Hepatocyte (in vitro differentiated cells): ENCODE data around the gene RBM23. TPM values are rescaled to one million over a fixed set of nuclear protein-coding genes. Genes with fewer than 3 reads are reported as not detected.

Source experiments
- DNase-seq: peaks from one replicate; pipeline ENCODE4 v3.0.0-alpha.2; 2016; ENCODE audit warnings: low spot score
- H2AFZ ChIP-seq: fragments of 200-600 bp; sonication (generic); 2 replicates; pipeline ENCODE4 v1.6.0; 2016; ENCODE audit warnings: antibody characterized with exemption, mild to moderate bottlenecking
- H3K27ac ChIP-seq: fragments of 200-600 bp; sonication (generic); 2 replicates; pipeline ENCODE4 v1.5.1; 2016; ENCODE audit warnings: mild to moderate bottlenecking
- H3K27me3 ChIP-seq: fragments of 200-600 bp; sonication (generic); 2 replicates; pipeline ENCODE4 v1.6.1; 2016
- H3K36me3 ChIP-seq: fragments of 200-600 bp; sonication (generic); replicated peaks from 2 replicates; pipeline ENCODE4 v1.5.1; 2016; ENCODE audit warnings: low read depth; ENCODE audit not compliant: insufficient read depth
- H3K4me1 ChIP-seq: fragments of 200-600 bp; sonication (generic); 2 replicates; pipeline ENCODE4 v1.5.1; 2016; ENCODE audit warnings: mild to moderate bottlenecking, moderate library complexity; ENCODE audit not compliant: insufficient read depth
- H3K4me2 ChIP-seq: fragments of 200-600 bp; sonication (generic); 2 replicates; pipeline ENCODE4 v1.6.0; 2016
- H3K4me3 ChIP-seq: fragments of 200-600 bp; sonication (generic); 2 replicates; pipeline ENCODE4 v1.5.1; 2016; ENCODE audit warnings: mild to moderate bottlenecking
- H3K79me2 ChIP-seq: fragments of 200-600 bp; sonication (generic); 2 replicates; pipeline ENCODE4 v1.6.0; 2017; ENCODE audit warnings: mild to moderate bottlenecking
- H3K9me2 ChIP-seq: fragments of 200-600 bp; sonication (generic); replicated peaks from 2 replicates; pipeline ENCODE4 v1.6.0; 2017; ENCODE audit warnings: mild to moderate bottlenecking; ENCODE audit not compliant: insufficient read depth
- H3K9me3 ChIP-seq: fragments of 200-600 bp; sonication (generic); 2 replicates; pipeline ENCODE4 v1.5.1; 2016; ENCODE audit warnings: low read depth, mild to moderate bottlenecking
- H4K20me1 ChIP-seq: fragments of 200-600 bp; sonication (generic); 2 replicates; pipeline ENCODE4 v1.6.0; 2016; ENCODE audit warnings: mild to moderate bottlenecking; ENCODE audit not compliant: insufficient read depth, poor library complexity, severe bottlenecking
- EZH2 ChIP-seq: fragments of 200-600 bp; sonication (generic); IDR thresholded peaks from 2 replicates; pipeline ENCODE4 v1.6.1; 2016; ENCODE audit warnings: antibody characterized with exemption, mild to moderate bottlenecking, borderline replicate concordance
- EZH2phosphoT487 ChIP-seq: fragments of 200-600 bp; sonication (generic); IDR thresholded peaks from one replicate; pipeline ENCODE4 v1.6.1; 2018; ENCODE audit warnings: antibody characterized with exemption, mild to moderate bottlenecking, low read depth, moderate library complexity; ENCODE audit not compliant: unreplicated experiment, severe bottlenecking
- WGBS: methylation state at CpG from one replicate; pipeline ENCODE4 v1.1.6; 2016; ENCODE audit warnings: low lambda C conversion rate; ENCODE audit errors: missing lambda C conversion rate; 5-methylcytosine and 5-hydroxymethylcytosine counted together
- polyA plus RNA-seq: library from polyadenylated mRNA; unstranded; fragments of >200 nt; fragmentation: Nextera tagmentation; extraction: Ambion mirVana; gene quantifications from 2 replicates; pipeline ENCODE4 v1.2.1, GENCODE V29; 2016
- total RNA-seq: library from RNA; depleted of rRNA; stranded (reverse); fragments of >200 nt; gene quantifications from 2 replicates; pipeline ENCODE4 v1.2.3, GENCODE V29; 2014
- TF ChIP-seq, protein P1 (sequence below): fragments of 200-600 bp; sonication (generic); IDR thresholded peaks from 2 replicates; pipeline ENCODE4 v1.5.1; 2016; ENCODE audit warnings: antibody characterized with exemption, mild to moderate bottlenecking; ENCODE audit not compliant: poor library complexity

The RBM23 gene
- total and polyA plus RNA-seq, 2 experiments from 2014 or later = 74.1 to 236 TPM

DNA sequence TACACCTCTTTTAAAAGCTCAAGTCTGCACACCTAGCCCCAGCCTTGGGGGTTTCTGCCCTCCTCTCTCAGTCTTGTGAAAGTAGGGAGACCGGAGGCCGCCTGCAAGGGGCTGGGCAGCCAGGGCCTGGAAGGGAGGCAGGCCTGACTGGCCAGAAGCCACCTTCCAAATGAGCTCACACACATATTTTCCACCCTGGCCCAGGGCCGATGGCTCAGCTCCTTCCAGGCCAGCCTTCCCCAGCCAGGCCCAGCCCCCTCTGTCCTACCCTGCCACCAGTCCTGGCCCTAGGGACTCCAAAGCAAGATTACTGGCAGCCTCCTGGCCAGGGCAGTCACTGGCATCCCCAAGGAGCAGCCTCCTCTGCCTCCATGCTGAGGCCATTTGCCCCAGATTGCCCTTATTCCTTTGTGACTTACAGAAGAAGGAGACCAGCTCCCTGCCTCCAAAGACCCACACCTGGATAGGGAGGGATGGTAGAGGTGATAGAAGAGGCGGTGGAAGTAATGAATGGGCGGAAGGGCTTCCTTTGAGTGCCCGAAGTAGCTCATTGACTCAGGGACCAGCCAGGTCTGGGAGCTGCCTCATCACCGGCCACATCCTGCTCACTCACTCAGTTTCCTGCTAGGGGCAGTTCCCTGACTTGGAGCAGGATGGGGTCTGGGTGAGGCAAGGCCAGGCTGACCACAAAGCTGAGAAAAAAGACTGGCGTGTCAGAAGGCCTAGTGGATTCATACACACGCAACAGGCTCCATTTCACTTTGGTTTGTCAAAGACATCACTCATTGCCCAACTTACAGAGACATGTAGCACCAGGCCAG, 67.8 kb downstream of the RBM23 start:
- H3K4me2 ChIP-seq = no peak overlapping the region
- DNase-seq = peak; percentile 72

DNA sequence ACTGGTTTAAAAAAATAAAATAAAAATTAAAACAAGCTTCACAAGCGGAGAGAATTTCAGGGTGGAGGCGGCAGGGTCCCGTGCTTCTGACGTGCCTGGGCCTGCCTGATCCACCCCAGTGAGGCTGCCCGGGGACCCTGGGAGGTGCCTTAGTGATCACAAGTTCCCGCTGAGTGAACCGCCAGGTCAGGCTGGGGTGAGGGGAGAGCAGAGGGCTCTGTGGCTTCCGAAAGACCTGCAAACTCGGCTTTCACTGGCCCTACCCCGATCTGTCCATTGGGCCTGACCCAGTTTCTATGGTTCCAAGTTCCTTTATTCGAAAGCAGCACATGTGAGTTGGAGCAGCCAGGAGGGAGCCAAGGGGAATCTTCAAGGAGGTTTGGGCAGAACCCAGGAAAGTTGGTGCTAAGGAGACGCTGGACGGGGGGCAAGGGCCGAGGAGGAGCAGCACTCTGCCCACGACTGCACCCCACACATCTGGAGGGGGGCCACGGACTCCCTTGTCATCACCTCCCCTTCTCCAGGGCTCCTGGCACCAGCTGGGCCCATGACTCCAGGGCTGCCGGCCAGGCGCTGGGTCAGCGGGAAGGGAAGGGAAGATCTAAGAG, 69.6 kb downstream of the RBM23 start:
- no peak for DNase-seq
- Histone ChIP-seq H3K4me2 (peak overlapping the region; percentile 34), H3K9me2 (no peaks in the 10 kb centered on the region)

More for the DNA sequence above, 67.8 kb downstream of the RBM23 start:
- Histone ChIP-seq H3K9me2 (no peaks in the 10 kb centered on the region), H3K4me3 (no peak overlapping the region), H3K27me3 (no peaks in the 10 kb centered on the region), H3K9me3 (no peaks in the 10 kb centered on the region), H2AFZ (no peak overlapping the region), H3K4me1 (peaks cover 47% of the 10 kb centered on the region), H3K36me3 (no peaks in the 10 kb centered on the region), H4K20me1 (no peaks in the 10 kb centered on the region), H3K79me2 (no peaks in the 10 kb centered on the region), H3K27ac (peak overlapping the region; percentile 93)
- 81% methylated on average over 9 of the region's 9 CpGs for WGBS
- TF ChIP-seq EZH2phosphoT487 = no peak
- TF ChIP-seq EZH2 = no peak
- TF ChIP-seq, protein P1, sequence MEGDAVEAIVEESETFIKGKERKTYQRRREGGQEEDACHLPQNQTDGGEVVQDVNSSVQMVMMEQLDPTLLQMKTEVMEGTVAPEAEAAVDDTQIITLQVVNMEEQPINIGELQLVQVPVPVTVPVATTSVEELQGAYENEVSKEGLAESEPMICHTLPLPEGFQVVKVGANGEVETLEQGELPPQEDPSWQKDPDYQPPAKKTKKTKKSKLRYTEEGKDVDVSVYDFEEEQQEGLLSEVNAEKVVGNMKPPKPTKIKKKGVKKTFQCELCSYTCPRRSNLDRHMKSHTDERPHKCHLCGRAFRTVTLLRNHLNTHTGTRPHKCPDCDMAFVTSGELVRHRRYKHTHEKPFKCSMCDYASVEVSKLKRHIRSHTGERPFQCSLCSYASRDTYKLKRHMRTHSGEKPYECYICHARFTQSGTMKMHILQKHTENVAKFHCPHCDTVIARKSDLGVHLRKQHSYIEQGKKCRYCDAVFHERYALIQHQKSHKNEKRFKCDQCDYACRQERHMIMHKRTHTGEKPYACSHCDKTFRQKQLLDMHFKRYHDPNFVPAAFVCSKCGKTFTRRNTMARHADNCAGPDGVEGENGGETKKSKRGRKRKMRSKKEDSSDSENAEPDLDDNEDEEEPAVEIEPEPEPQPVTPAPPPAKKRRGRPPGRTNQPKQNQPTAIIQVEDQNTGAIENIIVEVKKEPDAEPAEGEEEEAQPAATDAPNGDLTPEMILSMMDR = no peak

DNA sequence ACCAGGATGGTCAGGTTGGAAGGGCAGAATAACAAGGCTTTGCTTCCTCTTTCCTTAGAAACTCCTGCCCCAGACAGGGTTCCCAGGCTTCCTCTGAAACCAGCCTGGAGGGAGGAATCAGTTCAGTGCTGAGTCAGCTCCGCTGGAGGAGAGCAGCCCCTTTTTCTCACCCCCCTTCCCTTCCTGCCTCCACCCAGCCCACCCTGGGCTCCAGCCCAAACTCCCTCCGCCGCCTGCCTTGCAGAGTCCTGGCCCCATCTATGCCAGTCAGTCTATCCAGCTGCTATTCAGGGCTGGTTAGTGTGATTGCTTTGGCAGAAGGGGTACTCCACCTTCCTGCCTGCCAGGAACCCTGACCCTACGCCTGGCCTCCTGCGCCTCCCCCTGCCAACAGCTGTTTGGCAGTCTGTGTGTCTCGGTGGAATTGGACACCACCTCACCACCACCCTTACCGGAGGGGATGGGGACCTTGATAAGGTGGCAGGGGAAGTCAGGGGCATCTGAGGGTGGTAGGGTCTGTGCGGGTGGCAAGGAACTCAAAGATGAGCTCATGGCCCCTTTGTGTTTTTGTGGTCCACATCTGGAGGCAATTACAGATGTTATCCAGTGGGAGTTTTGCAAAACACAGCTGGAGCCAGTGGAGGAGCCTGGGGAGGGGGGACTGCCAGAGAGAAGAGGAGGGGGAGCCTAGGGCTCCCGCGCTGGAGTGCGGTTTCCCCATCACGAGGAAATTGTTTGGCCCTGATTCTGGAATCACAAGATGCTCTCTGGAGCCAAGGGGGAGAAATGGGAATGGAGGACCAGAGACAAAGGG, 70.4 kb downstream of the RBM23 start:
- Histone ChIP-seq H2AFZ (no peak overlapping the region), H3K9me3 (no peaks in the 10 kb centered on the region), H3K27ac (peak overlapping the region; percentile 99), H3K4me2 (peak overlapping the region; percentile 67), H3K9me2 (no peaks in the 10 kb centered on the region), H3K79me2 (no peaks in the 10 kb centered on the region), H3K27me3 (no peaks in the 10 kb centered on the region), H3K36me3 (no peaks in the 10 kb centered on the region), H4K20me1 (no peaks in the 10 kb centered on the region), H3K4me3 (no peak overlapping the region), H3K4me1 (peaks cover 50% of the 10 kb centered on the region)
- peak; percentile 87 for DNase-seq
- WGBS = 58% methylated on average over 12 of the region's 12 CpGs
- TF ChIP-seq, protein P1 = no peak
- TF ChIP-seq EZH2phosphoT487 (no peak), EZH2 (no peak)

More for the DNA sequence above, 69.6 kb downstream of the RBM23 start:
- peaks cover 50% of the 10 kb centered on the region for H3K4me1 ChIP-seq
- H3K27me3 ChIP-seq = no peaks in the 10 kb centered on the region
- no peaks in the 10 kb centered on the region for H4K20me1 ChIP-seq
- no peak for TF ChIP-seq EZH2
- TF ChIP-seq EZH2phosphoT487 = no peak
- TF ChIP-seq, protein P1 = no peak
- H3K4me3 ChIP-seq = no peak overlapping the region
- no peaks in the 10 kb centered on the region for H3K79me2 ChIP-seq
- H2AFZ ChIP-seq = no peak overlapping the region
- H3K9me3 ChIP-seq = no peaks in the 10 kb centered on the region
- H3K36me3 ChIP-seq = no peaks in the 10 kb centered on the region
- peak overlapping the region; percentile 96 for H3K27ac ChIP-seq
- 60% methylated on average over 19 of the region's 19 CpGs for WGBS
